ENCODE results near the gene NME1. TPM values are rescaled to one million over a fixed set of nuclear protein-coding genes. Genes with fewer than 3 reads are reported as not detected.

Gene NME1
- total RNA-seq, 1 experiment from 2014 or later: 238 TPM

DNA sequence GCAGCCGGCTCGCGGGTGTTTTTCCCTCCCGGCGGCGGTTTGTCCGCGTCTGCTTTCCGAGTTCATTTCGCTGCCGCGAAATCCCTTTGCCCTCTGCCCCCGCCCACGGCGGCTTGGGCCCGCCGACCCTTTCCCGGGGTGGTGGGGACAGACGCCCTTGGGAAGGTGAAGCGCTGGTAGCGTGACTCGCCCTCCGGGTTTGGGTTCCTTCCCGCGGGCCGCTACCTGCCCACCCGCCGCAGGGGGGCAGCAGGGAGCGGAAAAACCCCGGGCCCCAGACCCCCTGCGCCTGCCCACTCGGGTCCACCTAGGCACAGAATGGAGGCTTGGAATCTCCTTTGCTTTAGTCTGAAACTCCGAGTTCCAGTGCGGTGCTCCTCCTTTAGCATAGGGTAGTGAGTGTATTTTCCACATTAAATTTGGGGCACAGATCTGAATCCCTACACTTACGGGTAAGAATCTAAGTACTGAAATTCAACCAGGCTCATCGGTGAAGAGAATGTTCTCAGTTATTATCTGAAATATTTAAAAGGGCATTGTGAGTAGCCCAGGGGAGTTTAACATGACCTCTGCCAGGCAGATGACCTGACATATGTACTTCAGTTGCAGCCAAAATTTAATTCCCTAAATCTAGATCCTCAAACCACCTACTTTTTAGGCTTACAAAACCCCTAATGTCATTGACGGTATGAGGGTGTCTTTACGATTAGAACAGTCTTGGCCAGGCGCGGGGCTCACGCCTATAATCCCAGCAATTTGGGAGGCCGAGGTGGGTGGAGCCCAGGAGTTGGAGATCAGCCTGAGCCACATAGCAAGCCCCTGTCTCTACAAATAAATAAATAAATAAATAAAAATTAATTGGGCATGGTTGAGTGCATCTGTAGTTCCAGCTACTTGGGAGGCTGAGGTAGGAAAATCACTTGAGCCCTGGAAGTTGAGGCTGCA, 13.9 kb downstream of the NME1 start:
- peak; percentile 60 for DNase-seq (ENCODE audit: low spot score)
- Mint-ChIP-seq H3K4me3 (peak overlapping the region; percentile 81), H3K9me3 (no peaks in the 10 kb centered on the region), H3K27me3 (ENCODE audit: low read depth) (no peaks in the 10 kb centered on the region), H3K36me3 (peaks cover 53% of the 10 kb centered on the region), H3K4me1 (peaks cover 16% of the 10 kb centered on the region), H3K27ac (peak overlapping the region; percentile 94; the same call in 1 of the 2 replicates)
- CTCF ChIA-PET: interaction anchor here (1.4 to 2.2 kb wide), 2 partner anchors 14 to 81 kb away, joined by 4 to 17 read pairs; partner anchors contain the start of gene NME1
- POLR2A ChIA-PET: interaction anchor here (1.5 to 2.4 kb wide), 2 partner anchors 12 to 46 kb away, joined by 5 to 11 read pairs; partner anchors contain the start of gene SPAG9
- peak; percentile 10 for ATAC-seq
- TF ChIP-seq ZNF317 (CRISPR knock-in tag; IDR thresholded peaks at IDR 0.05; ENCODE audit: borderline replicate concordance, low read depth) (no peak), MAX (CRISPR knock-in tag; IDR thresholded peaks at IDR 0.05) (0 out of 2 replicates have a peak, but pooled peaks have one; percentile 0), GABPB1 (CRISPR knock-in tag; IDR thresholded peaks at IDR 0.05) (peak; percentile 63), ZNF263 (CRISPR knock-in tag; IDR thresholded peaks at IDR 0.05; ENCODE audit: low read depth) (0 out of 2 replicates have a peak, but pooled peaks have one; percentile 10), EMX1 (CRISPR knock-in tag; IDR thresholded peaks at IDR 0.05) (no peak), NR3C1 (CRISPR knock-in tag; conservative IDR thresholded peaks at IDR 0.05; ENCODE audit: low read depth) (no peak), ETV6 (CRISPR knock-in tag; IDR thresholded peaks at IDR 0.05) (no peak), NFYB (CRISPR knock-in tag; conservative IDR thresholded peaks at IDR 0.05; ENCODE audit: low read depth) (no peak)
- TF ChIP-seq, protein P1, sequence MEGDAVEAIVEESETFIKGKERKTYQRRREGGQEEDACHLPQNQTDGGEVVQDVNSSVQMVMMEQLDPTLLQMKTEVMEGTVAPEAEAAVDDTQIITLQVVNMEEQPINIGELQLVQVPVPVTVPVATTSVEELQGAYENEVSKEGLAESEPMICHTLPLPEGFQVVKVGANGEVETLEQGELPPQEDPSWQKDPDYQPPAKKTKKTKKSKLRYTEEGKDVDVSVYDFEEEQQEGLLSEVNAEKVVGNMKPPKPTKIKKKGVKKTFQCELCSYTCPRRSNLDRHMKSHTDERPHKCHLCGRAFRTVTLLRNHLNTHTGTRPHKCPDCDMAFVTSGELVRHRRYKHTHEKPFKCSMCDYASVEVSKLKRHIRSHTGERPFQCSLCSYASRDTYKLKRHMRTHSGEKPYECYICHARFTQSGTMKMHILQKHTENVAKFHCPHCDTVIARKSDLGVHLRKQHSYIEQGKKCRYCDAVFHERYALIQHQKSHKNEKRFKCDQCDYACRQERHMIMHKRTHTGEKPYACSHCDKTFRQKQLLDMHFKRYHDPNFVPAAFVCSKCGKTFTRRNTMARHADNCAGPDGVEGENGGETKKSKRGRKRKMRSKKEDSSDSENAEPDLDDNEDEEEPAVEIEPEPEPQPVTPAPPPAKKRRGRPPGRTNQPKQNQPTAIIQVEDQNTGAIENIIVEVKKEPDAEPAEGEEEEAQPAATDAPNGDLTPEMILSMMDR (IDR thresholded peaks at IDR 0.05): peak; percentile 30; the same call in 1 of the 2 replicates
- TF ChIP-seq, protein P2, sequence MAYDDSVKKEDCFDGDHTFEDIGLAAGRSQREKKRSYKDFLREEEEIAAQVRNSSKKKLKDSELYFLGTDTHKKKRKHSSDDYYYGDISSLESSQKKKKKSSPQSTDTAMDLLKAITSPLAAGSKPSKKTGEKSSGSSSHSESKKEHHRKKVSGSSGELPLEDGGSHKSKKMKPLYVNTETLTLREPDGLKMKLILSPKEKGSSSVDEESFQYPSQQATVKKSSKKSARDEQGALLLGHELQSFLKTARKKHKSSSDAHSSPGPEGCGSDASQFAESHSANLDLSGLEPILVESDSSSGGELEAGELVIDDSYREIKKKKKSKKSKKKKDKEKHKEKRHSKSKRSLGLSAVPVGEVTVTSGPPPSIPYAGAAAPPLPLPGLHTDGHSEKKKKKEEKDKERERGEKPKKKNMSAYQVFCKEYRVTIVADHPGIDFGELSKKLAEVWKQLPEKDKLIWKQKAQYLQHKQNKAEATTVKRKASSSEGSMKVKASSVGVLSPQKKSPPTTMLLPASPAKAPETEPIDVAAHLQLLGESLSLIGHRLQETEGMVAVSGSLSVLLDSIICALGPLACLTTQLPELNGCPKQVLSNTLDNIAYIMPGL (CRISPR knock-in tag; IDR thresholded peaks at IDR 0.05): peak; percentile 73; the same call in 1 of the 2 replicates

DNA sequence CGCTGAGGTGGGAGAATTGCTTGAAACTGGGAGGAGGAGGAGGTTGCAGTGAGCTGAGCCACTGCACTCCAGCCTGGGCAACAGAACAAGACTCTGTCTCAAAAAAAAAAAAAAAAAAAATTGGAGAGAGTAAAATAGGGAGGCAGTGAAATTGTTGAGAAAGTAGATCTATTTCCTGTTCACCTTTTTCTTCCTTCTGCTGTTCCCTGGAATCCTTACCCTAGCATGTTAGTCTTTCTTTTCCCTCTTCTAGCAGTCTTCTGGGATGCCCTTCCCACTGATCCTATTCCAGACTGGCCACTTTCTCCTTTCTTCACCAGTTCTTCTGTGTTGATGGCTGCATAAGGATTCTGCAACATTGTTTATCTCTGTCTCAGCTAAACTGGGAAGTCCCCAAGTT, 16.0 kb downstream of the NME1 start:
- H3K4me3 Mint-ChIP-seq: no peak overlapping the region
- ATAC-seq (no peak), DNase-seq (ENCODE audit: low spot score) (no peak)
- H3K27me3 Mint-ChIP-seq (ENCODE audit: low read depth): no peaks in the 10 kb centered on the region
- TF ChIP-seq, protein P3, sequence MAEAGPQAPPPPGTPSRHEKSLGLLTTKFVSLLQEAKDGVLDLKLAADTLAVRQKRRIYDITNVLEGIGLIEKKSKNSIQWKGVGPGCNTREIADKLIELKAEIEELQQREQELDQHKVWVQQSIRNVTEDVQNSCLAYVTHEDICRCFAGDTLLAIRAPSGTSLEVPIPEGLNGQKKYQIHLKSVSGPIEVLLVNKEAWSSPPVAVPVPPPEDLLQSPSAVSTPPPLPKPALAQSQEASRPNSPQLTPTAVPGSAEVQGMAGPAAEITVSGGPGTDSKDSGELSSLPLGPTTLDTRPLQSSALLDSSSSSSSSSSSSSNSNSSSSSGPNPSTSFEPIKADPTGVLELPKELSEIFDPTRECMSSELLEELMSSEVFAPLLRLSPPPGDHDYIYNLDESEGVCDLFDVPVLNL (CRISPR knock-in tag; IDR thresholded peaks at IDR 0.05; ENCODE audit: borderline replicate concordance, low read depth): no peak
- TF ChIP-seq, protein P4, sequence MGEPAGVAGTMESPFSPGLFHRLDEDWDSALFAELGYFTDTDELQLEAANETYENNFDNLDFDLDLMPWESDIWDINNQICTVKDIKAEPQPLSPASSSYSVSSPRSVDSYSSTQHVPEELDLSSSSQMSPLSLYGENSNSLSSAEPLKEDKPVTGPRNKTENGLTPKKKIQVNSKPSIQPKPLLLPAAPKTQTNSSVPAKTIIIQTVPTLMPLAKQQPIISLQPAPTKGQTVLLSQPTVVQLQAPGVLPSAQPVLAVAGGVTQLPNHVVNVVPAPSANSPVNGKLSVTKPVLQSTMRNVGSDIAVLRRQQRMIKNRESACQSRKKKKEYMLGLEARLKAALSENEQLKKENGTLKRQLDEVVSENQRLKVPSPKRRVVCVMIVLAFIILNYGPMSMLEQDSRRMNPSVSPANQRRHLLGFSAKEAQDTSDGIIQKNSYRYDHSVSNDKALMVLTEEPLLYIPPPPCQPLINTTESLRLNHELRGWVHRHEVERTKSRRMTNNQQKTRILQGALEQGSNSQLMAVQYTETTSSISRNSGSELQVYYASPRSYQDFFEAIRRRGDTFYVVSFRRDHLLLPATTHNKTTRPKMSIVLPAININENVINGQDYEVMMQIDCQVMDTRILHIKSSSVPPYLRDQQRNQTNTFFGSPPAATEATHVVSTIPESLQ (CRISPR knock-in tag; IDR thresholded peaks at IDR 0.05): no peak
- TF ChIP-seq ETV6 (CRISPR knock-in tag; IDR thresholded peaks at IDR 0.05): no peak
- peaks cover 16% of the 10 kb centered on the region for H3K4me1 Mint-ChIP-seq
- H3K27ac Mint-ChIP-seq: peak overlapping the region; percentile 68; the same call in 1 of the 2 replicates
- CTCF ChIA-PET: no interaction called here
- POLR2A ChIA-PET: no interaction called here
- no peaks in the 10 kb centered on the region for H3K9me3 Mint-ChIP-seq
- peaks cover 46% of the 10 kb centered on the region for H3K36me3 Mint-ChIP-seq

- ChIA-PET POLR2A (interaction anchor here (0.6 kb wide), 1 partner anchor 16 kb away, joined by 3 read pairs; no protein-coding TSS in a partner anchor), CTCF (no interaction called here)
- Mint-ChIP-seq H3K9me3 (no peaks in the 10 kb centered on the region), H3K27ac (no peak overlapping the region), H3K36me3 (peaks cover 46% of the 10 kb centered on the region), H3K4me3 (no peak overlapping the region), H3K27me3 (ENCODE audit: low read depth) (no peaks in the 10 kb centered on the region), H3K4me1 (peaks cover 5% of the 10 kb centered on the region)
- ATAC-seq: no peak
- no peak for DNase-seq (ENCODE audit: low spot score)
- TF ChIP-seq, protein P5, sequence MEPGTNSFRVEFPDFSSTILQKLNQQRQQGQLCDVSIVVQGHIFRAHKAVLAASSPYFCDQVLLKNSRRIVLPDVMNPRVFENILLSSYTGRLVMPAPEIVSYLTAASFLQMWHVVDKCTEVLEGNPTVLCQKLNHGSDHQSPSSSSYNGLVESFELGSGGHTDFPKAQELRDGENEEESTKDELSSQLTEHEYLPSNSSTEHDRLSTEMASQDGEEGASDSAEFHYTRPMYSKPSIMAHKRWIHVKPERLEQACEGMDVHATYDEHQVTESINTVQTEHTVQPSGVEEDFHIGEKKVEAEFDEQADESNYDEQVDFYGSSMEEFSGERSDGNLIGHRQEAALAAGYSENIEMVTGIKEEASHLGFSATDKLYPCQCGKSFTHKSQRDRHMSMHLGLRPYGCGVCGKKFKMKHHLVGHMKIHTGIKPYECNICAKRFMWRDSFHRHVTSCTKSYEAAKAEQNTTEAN (CRISPR knock-in tag; IDR thresholded peaks at IDR 0.05): no peak
- TF ChIP-seq CREM (CRISPR knock-in tag; IDR thresholded peaks at IDR 0.05) (no peak), MLX (CRISPR knock-in tag; IDR thresholded peaks at IDR 0.05) (no peak), ELF4 (CRISPR knock-in tag; IDR thresholded peaks at IDR 0.05; ENCODE audit: low read depth) (no peak), ZNF396 (CRISPR knock-in tag; IDR thresholded peaks at IDR 0.05; ENCODE audit: borderline replicate concordance) (no peak), EMX1 (CRISPR knock-in tag; IDR thresholded peaks at IDR 0.05) (no peak), NR3C1 (CRISPR knock-in tag; conservative IDR thresholded peaks at IDR 0.05; ENCODE audit: low read depth) (no peak), PRRX2 (CRISPR knock-in tag; IDR thresholded peaks at IDR 0.05) (no peak)
- TF ChIP-seq, protein P6, sequence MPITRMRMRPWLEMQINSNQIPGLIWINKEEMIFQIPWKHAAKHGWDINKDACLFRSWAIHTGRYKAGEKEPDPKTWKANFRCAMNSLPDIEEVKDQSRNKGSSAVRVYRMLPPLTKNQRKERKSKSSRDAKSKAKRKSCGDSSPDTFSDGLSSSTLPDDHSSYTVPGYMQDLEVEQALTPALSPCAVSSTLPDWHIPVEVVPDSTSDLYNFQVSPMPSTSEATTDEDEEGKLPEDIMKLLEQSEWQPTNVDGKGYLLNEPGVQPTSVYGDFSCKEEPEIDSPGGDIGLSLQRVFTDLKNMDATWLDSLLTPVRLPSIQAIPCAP (CRISPR knock-in tag; IDR thresholded peaks at IDR 0.05): no peak
These were observed 17.4 kb downstream of the NME1 start for GRCh38 chr17:51170736-51171135.

All from WTC11 (cell line).